ENCODE measurements around the gene CNTN5.
"Not testable (repeated sequence)": the region's sequence is repeated elsewhere in the genome, so short reads cannot be mapped to it uniquely, and the experiment has no call there.

CNTN5 gene

DNA sequence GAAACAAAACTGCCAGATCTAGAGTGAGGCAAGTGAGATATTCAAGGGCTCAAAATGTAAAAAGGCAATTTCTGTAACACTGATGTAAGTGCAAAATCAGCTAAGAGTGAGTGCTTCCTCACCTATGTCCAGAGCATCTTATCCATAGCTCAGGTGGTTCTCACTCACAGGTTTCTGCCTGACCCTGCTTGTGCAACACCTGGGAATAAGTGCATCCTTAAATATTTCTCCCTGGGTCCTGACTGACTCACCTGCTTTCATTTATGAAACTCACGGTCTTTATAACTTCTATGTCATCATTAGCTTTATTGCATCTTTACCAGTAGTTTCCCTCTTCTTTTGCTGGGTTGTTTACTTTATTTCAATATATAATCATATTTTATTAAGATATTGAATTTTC lies 260.6 kb downstream of the CNTN5 start:
- Histone ChIP-seq H3K36me3 (ENCODE audit: low read depth) (no peaks in the 10 kb centered on the region), H3K27ac (ENCODE audit: poor library complexity, severe bottlenecking) (no peak overlapping the region), H3K9me3 (ENCODE audit: severe bottlenecking) (no peaks in the 10 kb centered on the region), H3K27me3 (ENCODE audit: insufficient read depth, poor library complexity, severe bottlenecking) (peaks cover 8% of the 10 kb centered on the region), H3K4me1 (ENCODE audit: insufficient read depth, poor library complexity, severe bottlenecking) (no peaks in the 10 kb centered on the region), H3K4me3 (ENCODE audit: severe bottlenecking) (no peak overlapping the region)
- TF ChIP-seq, protein P1, sequence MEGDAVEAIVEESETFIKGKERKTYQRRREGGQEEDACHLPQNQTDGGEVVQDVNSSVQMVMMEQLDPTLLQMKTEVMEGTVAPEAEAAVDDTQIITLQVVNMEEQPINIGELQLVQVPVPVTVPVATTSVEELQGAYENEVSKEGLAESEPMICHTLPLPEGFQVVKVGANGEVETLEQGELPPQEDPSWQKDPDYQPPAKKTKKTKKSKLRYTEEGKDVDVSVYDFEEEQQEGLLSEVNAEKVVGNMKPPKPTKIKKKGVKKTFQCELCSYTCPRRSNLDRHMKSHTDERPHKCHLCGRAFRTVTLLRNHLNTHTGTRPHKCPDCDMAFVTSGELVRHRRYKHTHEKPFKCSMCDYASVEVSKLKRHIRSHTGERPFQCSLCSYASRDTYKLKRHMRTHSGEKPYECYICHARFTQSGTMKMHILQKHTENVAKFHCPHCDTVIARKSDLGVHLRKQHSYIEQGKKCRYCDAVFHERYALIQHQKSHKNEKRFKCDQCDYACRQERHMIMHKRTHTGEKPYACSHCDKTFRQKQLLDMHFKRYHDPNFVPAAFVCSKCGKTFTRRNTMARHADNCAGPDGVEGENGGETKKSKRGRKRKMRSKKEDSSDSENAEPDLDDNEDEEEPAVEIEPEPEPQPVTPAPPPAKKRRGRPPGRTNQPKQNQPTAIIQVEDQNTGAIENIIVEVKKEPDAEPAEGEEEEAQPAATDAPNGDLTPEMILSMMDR (IDR thresholded peaks at IDR 0.05; ENCODE audit: poor library complexity, severe bottlenecking), result no peak
- ATAC-seq (ENCODE audit: low read depth), result 0 out of 3 replicates have a peak, but pooled peaks have one; percentile 27
- DNase-seq (ENCODE audit: low spot score), result no peak

DNA sequence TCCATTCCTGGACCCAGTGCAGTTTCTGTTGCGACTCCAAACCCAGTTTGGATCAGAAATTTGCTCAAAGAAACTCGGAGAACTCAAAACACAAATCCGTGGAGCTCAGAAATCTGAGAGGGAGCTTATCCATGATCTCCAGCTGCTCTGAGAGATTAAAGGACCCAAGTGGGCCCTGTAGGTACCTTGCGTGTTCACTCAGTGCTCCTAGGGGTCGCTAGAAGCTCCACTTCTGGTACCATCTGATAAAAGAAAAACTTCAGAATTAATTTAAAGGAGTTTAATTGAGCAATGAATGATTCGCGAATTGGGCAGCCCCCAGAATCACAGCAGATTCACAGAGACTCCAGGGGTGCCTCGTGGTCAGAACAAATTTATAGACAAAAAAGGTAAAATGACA lies 277.2 kb downstream of the CNTN5 start:
- not testable (repeated sequence) for DNase-seq (ENCODE audit: low spot score); H3K27me3 ChIP-seq (ENCODE audit: insufficient read depth, poor library complexity, severe bottlenecking); H3K4me3 ChIP-seq (ENCODE audit: severe bottlenecking); H3K9me3 ChIP-seq (ENCODE audit: severe bottlenecking); H3K4me1 ChIP-seq (ENCODE audit: insufficient read depth, poor library complexity, severe bottlenecking); H3K27ac ChIP-seq (ENCODE audit: poor library complexity, severe bottlenecking); ATAC-seq (ENCODE audit: low read depth); H3K36me3 ChIP-seq (ENCODE audit: low read depth)

DNA sequence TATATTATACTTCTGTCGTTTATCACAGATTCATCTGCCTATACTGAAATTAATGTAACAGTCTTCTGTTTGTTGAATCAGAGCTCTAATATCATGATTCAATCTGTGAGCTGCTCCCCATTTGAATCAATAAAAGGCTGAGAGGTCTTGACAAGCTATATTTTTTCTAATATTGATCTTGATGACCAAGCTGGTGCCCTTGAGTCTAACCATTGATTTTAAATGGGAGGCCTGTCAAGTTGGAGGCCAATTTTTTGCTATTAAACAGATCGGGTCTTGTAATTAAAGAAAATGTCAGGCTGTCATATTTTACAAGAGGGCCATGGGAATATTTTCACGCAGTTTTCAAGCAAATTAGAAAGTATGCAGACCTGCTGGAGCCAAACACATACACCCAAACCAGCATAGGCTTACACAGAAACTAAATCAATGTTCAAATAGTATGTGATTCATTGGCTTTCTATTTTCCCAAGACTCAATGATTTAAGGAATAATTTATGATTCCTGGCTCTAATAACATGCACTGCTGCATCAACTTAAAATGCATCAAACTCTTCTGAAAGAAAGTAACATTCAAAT lies 286.9 kb downstream of the CNTN5 start:
- Histone ChIP-seq H3K27me3 (ENCODE audit: insufficient read depth, poor library complexity, severe bottlenecking) (no peaks in the 10 kb centered on the region), H3K4me3 (ENCODE audit: severe bottlenecking) (no peak overlapping the region), H3K27ac (ENCODE audit: poor library complexity, severe bottlenecking) (no peak overlapping the region), H3K4me1 (ENCODE audit: insufficient read depth, poor library complexity, severe bottlenecking) (no peaks in the 10 kb centered on the region), H3K36me3 (ENCODE audit: low read depth) (no peaks in the 10 kb centered on the region), H3K9me3 (ENCODE audit: severe bottlenecking) (no peaks in the 10 kb centered on the region)
- ATAC-seq (ENCODE audit: low read depth), result no peak
- DNase-seq (ENCODE audit: low spot score), result no peak
- TF ChIP-seq, protein P1 (IDR thresholded peaks at IDR 0.05; ENCODE audit: poor library complexity, severe bottlenecking), result no peak

DNA sequence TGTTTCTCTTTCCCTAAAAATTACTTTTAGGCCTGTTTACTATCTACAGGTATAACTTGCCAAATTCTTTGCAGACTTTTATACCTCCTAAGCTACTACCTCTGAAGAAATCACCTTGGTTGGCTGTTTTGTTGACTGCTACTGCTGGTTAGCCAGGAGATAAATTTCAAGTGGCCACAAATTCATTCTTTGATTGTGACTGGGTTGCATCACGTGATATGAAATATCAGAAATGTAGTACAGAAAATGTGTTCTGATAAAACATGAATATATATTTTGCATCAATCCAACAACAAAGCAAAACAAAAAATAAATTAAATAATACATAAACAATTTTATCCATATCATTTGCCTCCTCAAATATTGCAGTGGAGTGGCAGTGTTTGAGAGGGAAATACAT lies 291.1 kb downstream of the CNTN5 start:
- ATAC-seq (ENCODE audit: low read depth), result no peak
- TF ChIP-seq, protein P1 (IDR thresholded peaks at IDR 0.05; ENCODE audit: poor library complexity, severe bottlenecking), result no peak

DNA sequence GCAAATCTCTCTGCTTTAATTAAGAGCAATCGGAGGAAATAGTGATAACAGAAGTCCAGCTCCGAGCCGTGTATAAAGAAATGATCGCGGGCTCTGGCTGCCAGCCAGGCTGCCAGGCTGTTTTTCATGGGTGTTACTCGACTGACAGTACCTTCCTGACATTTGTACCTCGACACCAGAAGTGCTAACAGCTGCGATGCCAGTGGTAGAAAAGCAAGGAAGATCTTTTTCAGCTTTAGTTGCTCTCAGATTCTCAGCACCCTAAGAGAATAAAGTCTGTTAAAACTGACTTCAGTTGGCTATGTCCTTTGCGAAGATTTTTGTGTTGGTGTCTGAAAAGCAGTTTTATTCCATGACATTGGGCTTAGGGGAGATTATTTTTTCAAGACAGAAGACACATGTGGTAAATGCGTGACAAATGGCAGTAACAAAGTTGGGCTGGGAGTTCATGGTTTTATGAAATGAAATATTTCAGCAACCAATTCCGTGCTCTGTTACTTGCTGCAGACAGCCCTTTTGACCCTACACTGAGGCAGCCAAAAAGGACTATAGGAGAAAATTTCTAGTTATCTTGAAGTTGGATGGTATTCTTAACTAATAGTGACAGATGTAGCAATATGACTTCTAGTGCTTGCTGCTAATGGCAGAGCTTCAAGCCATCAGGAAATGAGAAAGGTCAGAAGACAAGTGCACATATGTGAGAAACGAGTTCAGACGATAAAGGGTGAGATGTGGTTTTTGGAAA lies 296.2 kb downstream of the CNTN5 start:
- H3K4me1 ChIP-seq (ENCODE audit: insufficient read depth, poor library complexity, severe bottlenecking), result no peaks in the 10 kb centered on the region
- ATAC-seq (ENCODE audit: low read depth) (no peak), DNase-seq (ENCODE audit: low spot score) (no peak)
- no peaks in the 10 kb centered on the region for H3K9me3 ChIP-seq (ENCODE audit: severe bottlenecking)
- no peaks in the 10 kb centered on the region for H3K36me3 ChIP-seq (ENCODE audit: low read depth)
- H3K27ac ChIP-seq (ENCODE audit: poor library complexity, severe bottlenecking), result no peak overlapping the region
- no peak overlapping the region for H3K4me3 ChIP-seq (ENCODE audit: severe bottlenecking)
- H3K27me3 ChIP-seq (ENCODE audit: insufficient read depth, poor library complexity, severe bottlenecking), result no peaks in the 10 kb centered on the region
- TF ChIP-seq, protein P1 (IDR thresholded peaks at IDR 0.05; ENCODE audit: poor library complexity, severe bottlenecking), result no peak

More for the DNA sequence above, 291.1 kb downstream of the CNTN5 start:
- no peak for DNase-seq (ENCODE audit: low spot score)
- Histone ChIP-seq H3K27ac (ENCODE audit: poor library complexity, severe bottlenecking) (no peak overlapping the region), H3K27me3 (ENCODE audit: insufficient read depth, poor library complexity, severe bottlenecking) (no peaks in the 10 kb centered on the region), H3K4me3 (ENCODE audit: severe bottlenecking) (no peak overlapping the region), H3K9me3 (ENCODE audit: severe bottlenecking) (no peaks in the 10 kb centered on the region), H3K36me3 (ENCODE audit: low read depth) (no peaks in the 10 kb centered on the region), H3K4me1 (ENCODE audit: insufficient read depth, poor library complexity, severe bottlenecking) (no peaks in the 10 kb centered on the region)
